Femur (tissue), 1 donor: Measurements from ENCODE around the gene WDR82.
"Not testable (repeated sequence)": the region's sequence is repeated elsewhere in the genome, so short reads cannot be mapped to it uniquely, and the experiment has no call there.

Experiments
- DNase-seq: peaks from one replicate; pipeline ENCODE4 v3.0.0-alpha.2; 2017

Gene WDR82

DNA sequence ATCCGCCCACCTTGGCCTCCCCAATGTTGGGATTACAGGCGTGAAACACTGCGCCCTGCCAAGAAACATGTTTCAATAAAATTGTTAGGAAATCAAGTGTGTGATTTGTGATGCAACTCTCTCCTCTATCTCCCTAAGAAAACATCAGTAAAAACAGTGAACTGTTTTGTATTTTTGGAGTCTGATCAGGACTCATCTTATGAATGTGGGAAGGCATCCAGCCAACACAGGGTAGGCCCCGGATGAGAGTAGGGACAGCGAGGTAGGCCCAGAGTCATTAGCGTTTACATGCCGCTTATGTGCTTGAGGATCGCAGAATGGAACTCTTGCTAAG is 8.3 kb upstream of the WDR82 start:
- DNase-seq: no peak

DNA sequence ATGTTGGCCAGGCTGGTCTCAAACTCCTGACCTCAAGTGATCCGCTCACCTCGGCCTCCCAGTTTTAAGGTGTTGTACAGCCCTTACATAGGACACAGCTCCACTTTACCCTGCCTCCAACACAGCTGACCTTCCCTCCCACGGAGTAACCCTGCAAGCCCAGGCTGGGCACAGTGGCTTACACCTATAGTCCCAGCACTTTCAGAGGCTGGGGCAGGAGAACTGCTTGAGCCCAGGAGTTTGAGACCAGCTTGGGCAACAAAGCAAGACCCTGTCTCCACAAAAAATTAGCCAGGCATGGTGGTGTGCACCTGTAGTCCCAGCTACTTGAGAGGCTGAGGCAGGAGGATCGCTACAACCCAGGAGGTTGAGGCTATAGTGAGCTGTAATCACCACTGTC is 5.6 kb upstream of the WDR82 start:
- not testable (repeated sequence) for DNase-seq

DNA sequence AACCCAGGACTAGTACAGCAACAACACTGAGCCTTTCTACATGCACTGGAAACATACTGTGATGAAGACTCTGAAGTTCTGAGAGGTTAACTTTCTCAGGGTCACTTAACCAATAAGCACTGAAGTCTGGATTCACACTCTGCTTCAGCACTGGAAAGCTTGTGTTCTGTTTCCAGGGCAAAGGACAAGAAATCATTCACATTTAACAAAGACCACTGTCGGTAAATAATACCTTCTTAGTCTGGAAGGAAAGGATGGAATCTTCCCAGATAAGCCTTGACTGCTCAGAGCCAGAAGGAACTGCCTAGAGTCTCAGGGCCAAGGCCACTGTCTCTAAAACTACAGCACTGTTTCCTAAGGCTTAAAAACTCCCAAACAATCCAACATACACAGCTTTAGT is 4.9 kb upstream of the WDR82 start:
- DNase-seq: no peak

DNA sequence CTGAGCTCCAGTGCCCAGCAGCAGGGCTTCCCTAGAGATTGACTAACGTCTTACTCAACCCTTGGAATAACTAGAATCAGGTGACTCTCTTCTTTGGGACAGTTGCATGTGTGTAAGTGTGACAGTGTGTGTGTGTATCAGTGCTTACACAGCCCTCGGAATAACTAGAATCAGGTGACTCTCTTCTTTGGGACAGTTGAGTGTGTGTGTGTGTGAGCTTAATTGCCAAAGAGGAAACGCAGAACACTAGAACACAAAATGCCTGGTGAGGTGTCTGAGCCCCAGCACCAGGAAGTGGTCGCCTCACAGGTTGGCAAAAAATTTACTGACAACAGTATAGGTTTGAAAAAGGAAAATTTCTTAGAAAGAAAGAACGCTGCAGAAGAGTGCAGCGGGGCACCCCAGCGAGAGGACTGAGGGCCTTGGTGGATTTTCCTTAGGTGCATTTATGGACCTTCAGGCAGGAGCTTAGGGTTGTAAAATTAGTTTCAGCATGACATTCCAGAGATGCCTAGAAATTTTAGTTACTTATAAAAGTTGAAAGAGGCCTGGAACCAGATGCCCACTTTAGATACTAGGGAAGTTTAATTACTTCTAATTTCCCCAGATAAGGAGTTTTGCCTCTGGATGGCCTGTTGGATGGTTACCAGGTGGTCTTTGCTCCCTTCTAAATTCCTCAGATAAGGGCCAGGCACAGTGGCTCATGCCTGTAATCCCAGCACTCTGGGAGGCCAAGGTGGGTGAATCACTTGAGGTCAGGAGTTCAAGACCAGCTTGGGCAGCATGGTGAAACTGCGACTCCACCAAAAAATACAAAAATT is 3.7 kb upstream of the WDR82 start:
- DNase-seq: no peak

DNA sequence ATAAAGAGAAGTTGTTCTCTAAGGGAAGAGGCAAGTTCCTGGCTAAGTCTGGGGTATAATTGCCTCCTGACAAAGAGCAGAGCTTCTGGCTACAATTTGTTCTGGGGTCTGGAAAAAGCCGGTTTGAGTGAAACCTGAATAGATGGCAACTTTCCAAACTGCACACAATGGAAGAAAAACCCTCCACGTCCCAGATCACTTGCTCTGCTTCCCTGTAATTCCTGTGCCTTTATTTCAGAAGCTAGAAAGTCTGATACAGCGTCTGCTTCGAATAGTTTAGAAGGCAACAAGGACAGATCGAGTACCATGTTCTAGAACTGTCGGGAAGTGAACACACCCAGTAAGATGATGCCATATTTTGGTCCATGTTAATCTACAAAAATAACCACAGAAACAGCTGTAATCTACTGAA is 1.6 kb upstream of the WDR82 start:
- DNase-seq: no peak

DNA sequence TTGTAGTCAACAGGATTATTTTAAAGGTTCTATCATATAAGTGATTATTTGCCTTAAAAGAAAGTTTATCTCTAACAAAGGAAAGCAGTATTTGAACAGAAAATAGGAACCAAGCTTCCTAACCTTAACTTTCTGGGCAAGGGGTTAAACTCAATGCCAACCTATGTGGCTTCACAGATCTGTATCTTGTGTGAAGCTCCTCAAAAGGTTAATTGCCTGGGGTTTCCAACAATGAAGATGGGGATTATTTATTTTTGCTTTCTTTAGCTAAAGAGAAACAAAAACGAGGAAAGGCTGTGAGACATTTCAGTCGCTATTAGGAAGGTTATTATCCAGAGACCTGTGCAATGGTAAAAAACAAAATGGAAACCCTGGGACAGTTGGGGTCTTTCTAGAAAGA is 1.1 kb upstream of the WDR82 start:
- DNase-seq: no peak

DNA sequence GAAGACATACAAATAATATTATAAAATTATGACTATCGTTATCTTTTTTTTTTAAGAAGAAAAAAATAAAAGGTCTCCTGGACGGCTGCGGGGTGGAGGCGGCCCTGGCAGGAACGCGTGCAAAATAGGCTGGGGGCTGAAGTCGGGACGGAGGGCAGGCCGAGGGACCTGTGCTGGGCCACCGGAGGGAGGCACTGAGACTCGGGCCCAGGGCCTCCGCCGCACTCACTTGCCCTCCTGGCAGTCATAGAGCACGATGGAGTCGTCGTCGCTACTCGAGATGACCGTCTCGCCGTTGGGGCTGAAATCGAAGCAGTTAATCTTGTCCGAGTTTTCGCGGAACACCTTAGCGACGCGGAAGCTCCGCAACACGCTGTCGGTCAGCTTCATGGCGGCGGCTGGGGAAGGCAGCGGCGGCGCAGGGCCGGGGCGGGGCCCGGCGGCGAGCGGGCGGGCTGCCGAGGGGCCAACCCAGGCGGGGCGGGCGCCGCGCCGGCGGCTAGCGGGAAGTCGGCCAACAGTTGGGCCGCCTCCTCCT is 408 bp downstream of the WDR82 start:
- no peak for DNase-seq

DNA sequence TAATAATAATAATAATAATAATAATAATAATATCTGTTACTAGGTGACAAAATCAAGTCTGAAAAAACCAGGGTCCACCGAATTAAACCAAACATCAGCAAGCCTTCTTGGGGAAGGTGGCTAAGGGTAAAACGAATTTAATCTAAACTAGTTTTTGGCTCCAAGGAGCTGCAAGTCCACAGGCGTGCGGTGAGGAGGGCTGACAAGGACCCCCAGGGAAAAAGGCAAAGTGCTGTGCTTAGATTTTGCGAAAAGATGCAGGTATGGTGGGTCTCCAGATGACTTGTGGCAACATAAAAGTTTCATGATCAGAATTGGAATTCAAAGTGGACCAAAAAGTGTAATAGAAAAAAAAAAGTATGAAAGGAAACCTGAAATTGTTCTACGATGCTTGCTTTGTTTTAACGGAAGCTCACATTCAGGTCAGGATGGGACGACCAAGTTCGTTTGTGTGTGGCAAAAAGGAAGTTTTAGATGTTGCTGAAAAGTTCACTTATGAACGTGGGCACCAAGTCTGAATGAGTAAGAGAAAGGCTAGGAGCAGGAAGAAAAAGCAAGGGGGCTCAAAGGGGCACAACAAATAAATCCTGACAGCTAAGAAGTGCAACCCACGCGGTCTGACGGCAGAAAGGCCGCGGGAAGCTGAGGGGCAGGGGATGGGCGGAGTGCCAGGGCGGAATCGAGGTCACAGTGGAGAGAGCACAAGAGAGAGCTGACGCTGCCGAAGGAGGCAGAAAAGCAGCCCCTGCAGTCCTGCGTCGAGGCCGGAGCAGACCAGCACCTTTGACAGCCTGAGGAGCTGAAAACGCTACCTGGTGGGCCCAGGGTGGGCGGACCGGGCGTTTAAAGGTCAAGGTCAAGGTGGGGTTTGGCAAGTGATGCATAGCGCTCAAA is 1.1 kb downstream of the WDR82 start:
- DNase-seq: peak; percentile 84

DNA sequence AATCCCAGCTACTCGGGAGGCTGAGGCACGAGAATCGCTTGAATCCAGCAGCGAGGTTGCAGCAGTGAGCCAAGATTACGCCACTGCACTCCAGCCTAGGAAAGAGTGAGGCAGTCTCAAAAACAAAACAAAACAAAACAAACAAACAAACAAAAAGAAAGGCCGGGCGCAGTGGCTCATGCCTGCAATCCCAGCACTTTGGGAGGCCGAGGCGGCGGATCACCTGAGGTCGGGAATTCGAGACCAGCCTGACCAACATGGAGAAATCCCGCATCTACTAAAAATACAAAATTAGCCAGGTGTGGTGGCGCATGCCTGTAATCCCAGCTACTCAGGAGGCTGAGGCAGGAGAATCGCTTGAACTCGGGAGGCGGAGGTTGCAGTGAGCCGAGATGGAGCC is 3.7 kb downstream of the WDR82 start:
- DNase-seq: not testable (repeated sequence)

DNA sequence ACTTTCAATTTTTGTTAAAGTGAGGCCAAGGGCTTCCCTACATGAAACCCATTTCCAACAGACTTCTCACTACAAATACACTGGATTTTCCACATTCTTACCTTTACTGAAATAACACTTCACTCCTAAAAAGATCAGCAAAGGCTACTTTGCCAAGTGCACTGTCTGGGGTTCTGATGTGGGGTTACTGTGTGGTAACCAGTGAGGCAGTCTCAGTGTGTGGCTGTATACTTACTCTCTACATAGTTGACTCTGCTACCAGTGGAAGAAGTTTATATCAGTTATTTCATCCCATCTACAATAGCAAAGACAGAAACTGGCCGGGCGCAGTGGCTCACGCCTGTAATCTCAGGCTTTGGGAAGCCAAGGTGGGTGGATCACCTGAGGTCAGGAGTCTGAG is 5.6 kb downstream of the WDR82 start:
- DNase-seq: no peak

DNA sequence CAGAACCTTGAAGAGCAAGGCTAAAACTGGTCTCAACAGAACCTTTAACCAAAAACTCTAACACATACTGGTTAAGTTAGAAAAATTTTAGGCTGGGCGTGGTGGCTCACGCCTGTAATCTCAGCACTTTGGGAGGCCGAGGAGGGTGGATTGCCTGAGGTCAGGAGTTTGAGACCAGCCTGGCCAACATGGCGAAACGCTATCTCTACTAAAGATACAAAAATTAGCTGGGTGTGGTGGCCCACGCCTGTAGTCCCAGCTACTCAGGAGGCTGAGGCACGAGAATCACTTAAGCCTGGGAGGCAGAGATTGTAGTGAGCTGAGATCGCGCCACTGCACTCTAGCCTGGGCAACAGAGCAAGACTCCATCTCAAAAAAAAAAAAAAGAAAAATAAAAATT is 6.3 kb downstream of the WDR82 start:
- DNase-seq: not testable (repeated sequence)

DNA sequence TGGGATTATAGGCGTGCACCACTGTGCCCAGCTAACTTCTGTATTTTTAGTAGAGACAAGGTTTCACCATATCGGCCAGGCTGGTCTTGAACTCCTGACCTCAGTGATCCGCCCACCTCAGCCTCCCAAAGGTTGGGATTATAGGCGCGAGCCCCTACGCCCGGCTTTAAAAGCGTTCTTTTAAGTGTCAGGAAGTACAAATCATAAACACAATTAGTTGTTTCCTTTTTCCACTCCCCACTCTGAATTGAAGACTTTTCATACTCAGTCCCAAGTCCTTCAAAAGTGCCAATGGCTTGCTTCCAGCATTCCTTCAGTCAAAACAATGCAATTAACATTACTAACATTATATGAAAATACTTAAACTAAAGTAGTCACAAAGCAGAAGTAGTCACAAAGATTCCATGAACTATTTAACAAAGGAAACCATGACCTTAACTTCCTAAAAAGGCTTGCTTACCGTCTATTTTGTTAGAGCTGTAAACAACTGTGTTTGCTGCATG is 8.1 kb downstream of the WDR82 start:
- no peak for DNase-seq

DNA sequence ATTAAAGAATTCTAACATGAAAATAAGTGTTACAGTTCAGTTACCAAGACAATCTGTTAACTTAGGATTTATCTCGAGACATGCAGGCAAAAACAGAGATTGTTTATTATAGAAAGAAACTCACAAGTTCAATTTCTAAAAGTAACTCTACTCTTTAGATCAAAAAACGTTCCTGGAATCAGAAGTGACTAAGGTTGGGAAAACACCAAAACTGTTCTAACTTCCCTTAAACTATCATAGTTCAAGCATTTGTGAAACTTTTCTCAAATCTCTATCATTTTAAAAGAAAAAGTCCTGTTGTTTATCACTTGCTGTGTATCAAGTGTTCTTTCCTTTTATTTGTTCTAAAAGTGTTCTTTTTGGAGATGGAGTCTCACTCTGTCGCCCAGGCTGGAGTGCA is 8.7 kb downstream of the WDR82 start:
- DNase-seq: no peak

DNA sequence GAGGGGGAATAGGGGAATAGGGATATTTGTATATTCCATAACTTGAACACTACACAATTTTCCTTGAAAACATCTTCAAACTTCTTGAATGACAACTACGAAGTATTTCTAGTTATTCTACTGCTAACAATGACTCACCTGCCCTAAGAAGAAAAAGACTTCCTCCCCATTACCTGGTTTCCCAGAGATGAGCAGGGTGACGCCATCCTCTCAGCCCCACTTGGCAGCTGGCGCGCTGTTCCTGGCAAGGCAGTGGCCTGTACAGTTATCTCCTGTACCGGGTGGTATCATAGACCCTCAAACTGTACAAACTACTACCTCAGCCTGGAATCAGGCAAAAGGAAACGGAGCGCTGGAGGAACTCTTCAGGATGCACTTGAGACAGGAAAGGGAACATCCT is 10.4 kb downstream of the WDR82 start:
- no peak for DNase-seq

DNA sequence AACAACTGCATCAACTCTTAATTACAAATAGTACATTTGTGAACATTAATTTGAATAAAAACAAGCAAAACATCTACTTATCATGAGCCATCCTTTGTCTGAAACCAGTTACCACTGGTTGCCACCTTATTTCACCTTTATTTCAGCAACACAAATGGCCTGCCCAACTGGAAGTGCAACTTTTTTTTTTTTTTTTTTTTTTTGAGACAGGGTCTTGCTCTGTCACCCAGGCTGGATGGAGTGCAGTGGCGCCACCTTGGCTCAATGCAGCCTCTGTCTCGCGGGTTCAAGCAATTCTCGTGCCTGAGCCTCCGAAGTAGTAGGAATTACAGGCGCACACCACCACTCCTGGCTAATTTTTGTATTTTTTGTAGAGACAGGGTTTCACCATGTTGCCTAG is 13.1 kb downstream of the WDR82 start:
- no peak for DNase-seq

DNA sequence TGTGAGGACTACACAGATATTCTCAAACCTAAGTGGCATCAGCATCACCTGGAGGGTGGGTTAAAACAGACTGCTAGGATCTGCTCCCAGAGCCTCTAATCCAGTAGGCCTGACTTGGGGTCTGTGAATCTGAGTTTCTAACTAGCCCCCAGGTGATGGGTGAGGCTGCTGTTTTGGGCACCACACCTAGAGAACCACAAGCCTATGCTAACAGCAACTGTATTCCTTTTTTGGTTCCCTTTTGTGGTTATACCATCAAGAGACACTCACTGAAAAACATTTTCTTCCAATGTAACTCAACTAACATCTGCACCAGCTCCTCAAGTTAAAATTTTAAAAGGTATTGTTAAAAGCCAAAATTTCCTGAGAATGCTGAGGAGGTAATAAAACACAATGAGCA is 16.0 kb downstream of the WDR82 start:
- DNase-seq: no peak

DNA sequence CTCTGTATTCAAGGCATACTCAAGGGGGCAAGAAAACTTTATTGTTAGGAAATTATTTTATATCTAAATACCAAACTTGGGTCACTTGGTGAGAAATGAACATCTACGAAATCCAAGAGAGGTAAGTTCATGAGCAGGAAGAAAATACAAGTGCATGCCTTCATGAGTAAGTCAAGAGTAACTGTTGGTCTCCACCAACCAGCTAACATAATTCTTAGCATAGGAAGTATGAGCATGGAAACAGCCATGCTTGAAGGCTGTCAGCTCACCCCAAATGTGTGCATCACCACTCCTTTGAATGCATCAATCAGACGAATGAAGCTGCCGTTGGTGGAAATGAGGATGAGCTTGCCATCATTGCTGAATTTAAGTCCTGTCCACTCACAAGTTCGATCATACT is 19.0 kb downstream of the WDR82 start:
- DNase-seq: no peak

DNA sequence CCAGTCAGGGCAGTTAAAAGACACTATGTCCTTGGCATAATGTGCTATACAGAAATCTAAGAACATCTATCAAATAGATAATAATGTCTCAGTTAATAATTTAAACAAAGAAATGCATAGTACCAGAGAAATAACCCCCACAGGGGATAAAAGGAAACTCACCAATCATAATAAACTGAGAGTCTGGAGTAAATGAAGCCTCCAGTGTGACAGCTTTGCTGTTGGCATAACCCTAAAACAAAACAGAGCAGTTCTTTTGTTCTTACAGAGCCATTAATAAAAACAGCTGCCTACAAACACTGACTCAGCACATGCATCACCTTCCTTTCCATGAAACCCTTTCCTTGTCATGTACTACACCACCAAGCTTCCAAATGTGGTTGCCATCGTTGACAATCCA is 19.4 kb downstream of the WDR82 start:
- no peak for DNase-seq

DNA sequence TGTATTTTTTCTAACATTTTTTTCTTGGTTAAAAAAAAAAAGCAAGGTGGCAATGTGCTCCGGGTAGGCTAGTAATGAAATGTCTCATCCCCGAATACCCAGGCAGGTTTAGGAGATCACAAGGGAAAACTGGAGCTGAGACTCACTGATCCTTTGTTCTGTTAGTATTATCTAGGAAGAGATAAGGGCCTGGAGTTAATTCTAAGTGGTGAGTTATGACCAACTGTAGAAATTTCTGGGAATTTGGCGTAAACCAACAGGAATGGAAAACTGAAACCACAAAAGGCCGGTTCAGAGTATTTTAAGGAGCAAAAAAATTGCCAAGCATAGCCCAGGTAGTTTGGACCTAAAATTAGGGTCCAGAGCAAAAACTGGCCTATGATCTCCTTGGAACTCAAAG is 20.5 kb downstream of the WDR82 start:
- DNase-seq: no peak

DNA sequence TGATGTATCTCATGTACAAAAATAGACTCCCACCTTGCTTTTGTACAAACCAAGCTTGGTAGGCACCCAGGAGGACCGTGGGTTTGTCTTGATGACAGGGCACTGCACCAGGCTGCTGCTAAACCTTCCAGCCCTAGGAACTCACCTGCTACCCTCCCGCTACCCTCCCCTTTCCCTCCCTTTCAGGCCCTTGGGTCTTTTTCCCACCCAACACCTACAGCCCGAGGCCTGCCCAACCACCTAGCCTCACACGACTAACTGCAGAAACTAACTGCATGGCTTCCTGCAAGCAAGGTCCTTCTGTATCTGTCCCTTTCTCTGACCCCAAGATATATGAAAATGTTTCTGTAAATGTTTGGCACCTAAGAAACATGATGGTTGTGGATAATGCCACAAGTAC is 21.8 kb downstream of the WDR82 start:
- no peak for DNase-seq

DNA sequence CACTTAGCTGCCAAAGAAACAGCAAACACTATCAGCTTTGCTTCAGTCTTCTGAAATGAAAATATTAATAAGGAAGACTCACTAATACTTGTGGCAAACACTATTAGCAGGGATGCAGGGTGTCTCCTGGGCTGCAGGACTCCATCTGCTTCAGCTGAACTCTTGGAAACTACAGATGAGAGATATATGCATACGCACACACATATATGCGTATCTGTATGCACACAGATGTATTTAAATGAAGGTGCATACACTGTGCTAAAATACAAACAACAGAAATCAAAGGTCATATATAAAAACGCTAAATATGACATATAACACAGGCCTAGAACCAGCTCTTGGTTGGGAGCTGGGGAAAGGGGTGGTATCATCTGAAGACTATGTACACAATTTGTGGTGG is 22.3 kb downstream of the WDR82 start:
- DNase-seq: no peak

DNA sequence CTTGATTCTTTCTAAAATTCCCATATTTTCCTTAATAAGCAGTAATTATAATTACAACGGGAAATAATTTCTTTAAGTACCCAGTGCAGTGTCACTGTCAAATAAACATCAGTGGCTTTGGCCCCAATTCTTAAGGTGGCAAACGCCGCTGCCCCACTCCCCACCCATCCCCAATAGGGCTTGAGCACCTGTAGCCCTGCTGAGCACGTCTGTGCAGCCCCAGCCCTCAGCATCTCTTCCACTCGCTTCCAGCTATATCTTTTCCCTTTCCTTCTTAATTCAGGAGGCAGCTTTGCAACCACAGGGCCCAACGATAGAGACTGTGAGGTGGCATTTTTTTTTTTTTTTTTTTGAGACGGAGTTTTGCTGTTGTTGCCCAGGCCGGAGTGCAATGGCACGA is 23.8 kb downstream of the WDR82 start:
- DNase-seq: no peak

DNA sequence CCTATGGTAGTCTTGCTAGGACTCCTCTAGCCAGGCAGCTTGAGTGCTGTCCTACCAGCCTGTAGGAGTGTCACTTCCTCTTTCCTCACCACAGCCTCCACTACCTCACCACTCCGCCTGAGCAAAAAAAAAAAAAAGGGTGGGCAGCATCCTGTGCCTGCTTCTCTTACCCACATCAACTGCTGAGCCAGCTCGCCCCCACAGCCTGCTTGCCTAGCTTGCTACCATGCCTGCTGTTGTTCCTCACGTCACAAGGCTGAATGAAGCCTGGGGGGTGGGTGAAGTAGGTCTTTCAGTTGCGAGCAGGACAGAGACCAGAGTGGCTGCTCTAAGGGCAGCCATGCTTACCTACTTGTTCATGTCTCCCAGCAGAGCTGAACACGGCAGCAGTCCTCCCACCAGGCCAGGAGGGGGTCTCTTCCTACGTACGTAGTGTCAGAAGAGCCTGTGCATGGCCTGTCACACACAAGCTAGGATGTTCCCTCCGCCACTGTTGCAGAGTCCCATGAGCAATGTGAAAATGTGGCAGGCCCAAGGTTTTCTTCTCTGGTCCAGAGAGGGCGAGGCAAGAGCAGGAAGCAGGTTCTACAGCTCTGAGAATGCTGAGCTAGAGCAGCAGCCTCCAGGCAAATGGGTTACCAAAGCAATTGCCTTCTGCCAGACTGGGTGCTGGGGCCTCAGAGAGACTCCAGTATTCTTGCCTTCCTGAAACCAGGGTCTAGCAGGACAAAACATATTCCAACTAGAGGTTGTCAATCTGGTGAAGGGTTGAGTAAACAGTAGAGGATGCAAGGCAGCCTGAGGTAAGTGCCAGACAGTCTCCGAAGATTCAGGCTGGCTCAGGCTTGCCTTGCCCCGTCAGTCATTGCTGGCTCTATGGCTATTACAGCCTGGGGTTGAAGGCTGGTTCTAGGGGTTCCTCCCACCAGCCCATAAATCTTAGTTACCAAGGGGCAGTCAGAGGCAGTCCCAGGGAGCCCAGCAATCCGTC is 24.8 kb downstream of the WDR82 start:
- DNase-seq: peak; percentile 61
